NCI-H526 (cell line): Measurements from ENCODE around the gene BAD.
"Not testable (repeated sequence)": the region's sequence is repeated elsewhere in the genome, so short reads cannot be mapped to it uniquely, and the experiment has no call there.

Experiments
- DNase-seq, 2 experiments: peaks; one replicate each; lab custom pipeline; 2025; lab: John Stamatoyannopoulos, UW

BAD gene

GRCh38 chr11:64314805-64315561, 30.5 kb upstream of the BAD start:
- no peak for DNase-seq

- no peak for DNase-seq
Measured at GRCh38 chr11:64314146-64314804, 29.8 kb upstream of the BAD start.

GRCh38 chr11:64313491-64314145, 29.2 kb upstream of the BAD start:
- DNase-seq = no peak

GRCh38 chr11:64312947-64313346, 28.5 kb upstream of the BAD start:
- no peak for DNase-seq

DNA sequence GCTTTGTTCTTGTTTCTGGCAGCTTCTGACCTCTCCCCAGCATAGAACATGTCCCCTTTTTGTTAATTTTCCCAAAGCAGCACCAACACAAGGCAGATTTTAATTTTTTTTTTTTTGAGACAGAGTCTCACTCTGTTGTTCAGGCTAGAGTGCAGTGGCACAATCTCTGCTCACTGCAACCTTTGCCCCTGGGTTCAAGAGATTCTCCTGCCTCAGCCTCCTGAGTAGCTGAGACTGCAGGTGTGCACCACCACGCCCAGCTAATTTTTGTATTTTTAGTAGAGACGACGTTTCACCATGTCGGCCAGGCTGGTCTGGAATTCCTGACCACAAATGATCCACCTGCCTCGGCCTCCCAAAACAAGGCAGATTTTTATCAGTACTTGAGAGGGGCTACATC, 23.3 kb upstream of the BAD start:
- not testable (repeated sequence) for DNase-seq

DNA sequence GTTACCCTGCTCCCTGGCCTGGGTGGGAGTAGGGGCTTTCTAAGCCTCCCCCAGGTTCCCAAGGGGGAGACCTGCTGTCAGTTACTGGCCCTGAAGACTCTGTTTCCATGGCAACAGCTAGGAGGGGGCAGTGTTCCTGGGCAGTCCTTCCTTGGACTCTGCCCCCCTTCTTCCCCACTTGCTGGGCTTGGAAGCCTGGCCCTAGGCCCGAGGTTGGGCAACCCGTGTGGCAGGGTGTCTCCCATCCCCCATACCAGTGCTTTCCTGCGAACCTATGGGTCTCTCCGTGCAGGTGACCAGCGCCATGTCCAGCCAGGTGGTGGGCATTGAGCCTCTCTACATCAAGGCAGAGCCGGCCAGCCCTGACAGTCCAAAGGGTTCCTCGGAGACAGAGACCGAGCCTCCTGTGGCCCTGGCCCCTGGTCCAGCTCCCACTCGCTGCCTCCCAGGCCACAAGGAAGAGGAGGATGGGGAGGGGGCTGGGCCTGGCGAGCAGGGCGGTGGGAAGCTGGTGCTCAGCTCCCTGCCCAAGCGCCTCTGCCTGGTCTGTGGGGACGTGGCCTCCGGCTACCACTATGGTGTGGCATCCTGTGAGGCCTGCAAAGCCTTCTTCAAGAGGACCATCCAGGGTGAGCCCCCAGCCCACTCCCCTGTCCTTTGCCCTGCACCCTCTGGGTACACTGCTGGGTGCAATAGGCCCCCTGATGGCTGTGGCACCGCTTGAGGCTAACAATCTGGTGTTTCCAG, 22.6 kb upstream of the BAD start:
- DNase-seq = peak in 1 of 2 experiments; percentile 30

- no peak for DNase-seq
Measured at GRCh38 chr11:64306563-64306875, 22.1 kb upstream of the BAD start.

DNA sequence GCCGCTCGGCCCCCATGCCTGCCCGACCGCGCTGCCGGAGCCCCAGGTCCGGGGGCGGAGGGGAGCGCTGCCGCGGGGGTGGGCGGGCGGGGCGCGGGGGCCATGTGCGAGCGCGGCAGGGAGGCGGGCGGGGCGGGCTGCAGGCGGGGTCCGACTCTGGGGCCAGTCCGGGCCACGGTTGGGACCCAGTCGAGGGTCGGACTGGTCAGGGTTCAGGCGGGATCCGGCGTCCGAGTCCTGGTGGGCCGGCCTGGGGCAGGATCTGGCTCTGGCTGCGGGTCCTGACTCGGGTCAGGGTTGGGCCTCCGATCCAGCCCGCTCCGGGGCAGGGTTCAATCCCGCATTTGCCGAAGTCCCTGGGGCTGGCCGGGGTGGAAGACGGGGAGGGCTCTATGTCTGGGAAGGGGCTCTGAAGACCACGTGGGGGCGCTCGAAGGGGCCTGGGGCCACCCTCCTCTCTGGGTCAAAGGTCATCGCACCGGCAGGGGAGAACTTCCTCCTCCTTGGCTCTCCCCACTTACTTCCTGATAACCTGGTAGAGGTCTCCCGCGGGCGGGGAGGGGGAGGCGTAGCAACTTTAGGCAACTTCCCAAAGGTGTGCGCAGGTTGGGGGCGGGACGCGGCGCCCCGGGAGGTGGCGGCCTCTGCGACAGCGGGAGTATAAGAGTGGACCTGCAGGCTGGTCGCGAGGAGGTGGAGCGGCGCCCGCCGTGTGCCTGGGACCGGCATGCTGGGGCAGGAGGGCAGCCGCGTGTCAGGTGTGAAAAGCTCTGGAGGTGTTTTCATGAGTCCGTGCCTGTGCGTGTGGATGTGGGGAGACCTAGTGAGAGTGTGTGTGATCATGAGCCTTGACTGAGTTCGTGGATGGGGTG, 21.5 kb upstream of the BAD start:
- DNase-seq = peak; percentile 74 to 76

GRCh38 chr11:64305075-64305690, 20.7 kb upstream of the BAD start, which contains the start of gene ESRRA:
ESRRA (plus strand) TSS chr11:64305524; CDS start chr11:64307180, 1,656 bp downstream.
- DNase-seq = peak; percentile 98 to 100

DNA sequence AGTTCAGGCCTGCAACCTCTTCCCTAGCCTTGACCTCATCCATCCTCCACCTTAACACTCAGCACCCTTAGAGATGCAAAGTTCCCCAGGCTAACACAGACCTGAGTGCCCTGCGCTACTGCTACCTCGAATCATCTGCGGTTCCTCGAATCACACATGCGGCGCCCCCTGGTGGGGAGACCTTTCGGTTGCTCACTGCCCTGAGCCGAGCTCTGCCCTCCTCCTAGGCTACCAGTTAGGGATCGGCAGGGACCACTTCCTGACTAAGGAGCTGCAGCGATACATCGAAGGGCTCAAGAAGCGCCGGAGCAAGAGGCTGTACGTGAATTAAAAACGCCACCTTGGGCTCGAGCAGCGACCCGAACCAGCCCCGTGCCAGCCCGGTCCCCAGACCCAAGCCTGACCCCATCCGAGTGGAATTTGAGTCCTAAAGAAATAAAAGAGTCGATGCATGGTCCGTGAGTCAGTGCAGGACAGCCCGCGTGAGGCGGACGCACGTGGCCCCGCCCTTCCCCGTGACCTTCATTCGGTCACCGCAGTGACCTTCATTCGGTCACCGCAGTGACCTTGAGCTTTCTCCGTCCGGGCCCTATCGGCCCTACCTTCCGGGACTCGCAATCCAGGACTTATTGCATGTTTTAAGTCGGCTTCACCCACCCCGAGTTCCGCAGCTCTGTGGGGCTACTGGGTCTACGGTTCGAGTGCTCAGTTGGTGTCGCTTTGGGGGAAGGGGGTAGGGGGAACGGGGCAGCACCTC, 20.0 kb upstream of the BAD start:
- DNase-seq = peak; percentile 90 to 98

- DNase-seq = no peak
Measured at GRCh38 chr11:64304032-64304315, 19.5 kb upstream of the BAD start.

DNA sequence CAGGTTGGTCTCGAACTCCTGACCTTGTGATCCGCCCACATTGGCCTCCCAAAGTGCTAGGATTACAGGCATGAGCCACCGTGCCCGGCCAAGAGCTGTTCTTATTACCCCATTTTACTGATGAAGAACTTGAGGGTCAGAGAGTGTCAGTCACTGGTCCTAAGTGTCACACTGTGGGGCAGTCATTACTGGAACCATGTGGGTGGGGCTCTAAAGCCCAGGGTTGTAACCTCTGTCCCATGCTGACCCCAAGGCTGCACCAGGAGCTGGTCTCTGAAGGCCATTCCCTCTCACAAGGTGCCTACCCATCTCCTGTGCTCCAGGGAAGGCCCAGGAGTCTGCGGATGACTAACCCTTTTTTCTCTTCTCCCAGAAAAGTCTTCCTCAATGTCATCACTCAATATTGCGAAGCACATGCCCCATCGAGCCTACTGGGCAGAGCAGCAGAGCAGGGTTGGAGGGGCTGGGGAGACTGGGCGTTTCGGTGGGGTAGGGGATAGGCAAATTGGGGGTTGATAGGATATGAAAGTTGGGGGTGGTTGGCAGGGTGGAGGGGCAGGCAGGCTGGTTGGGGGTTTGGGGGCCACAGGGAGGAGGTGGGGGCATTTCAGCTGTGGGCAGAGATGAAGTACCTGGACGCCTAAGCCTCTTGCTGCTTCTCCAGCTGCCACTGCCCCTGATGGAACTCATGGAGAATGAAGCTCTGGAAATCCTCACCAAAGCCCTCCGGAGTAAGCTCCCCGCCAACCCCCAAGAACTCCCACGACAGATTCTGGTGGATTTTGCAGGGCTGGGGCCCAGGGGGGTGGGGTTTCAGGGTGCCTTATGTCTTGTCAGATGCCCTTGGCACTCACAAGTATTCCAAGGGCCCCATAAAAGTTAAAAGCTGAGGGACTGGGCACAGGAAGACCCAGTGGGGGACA, 18.9 kb upstream of the BAD start:
- DNase-seq = no peak

DNA sequence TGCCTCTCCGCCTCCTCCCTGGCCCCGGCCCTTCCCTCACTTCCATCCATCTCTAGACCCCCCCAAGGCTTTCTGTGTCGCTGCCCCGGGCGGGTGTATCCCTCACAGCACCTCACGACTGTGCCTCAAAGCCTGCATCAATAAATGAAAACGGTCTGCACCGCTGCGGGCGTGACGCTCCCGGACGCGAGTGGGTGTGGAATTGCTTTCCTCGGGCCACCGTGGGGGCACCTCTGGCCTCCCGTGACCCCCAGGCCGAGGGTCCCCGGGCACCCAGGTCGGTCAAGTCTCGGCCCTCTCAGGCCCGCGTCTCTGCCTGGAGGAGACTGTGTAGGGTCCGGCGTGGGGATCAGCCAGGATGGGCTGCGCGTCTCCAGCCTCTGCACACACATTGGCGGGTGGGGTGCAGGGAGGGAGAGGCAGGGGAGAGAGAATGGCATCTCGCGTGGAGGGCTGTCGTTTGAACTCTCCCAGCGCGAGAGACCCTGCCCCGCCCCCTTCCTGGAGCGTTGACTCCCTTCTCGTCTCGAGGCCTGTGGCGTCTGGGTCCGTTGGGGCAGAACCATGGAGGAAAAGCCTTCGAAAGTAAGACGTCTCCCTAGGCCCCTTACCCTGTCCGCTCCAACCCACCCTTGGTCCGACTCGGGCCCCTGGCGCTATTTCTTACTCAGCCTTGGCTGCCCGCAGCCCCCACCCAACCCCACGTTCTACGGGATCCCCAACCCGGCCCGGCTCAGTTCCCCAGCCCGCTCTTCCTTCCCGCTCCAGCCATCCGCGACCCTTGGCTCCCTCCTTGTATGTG, 15.6 kb upstream of the BAD start, which contains the start of gene CATSPERZ:
Gene CATSPERZ (plus strand): TSS at position 512 of the 802 bp plus-strand sequence. CDS start 53 bp downstream, at position 565.
- peak in 1 of 2 experiments; percentile 59 for DNase-seq

GRCh38 chr11:64298966-64299846, 14.7 kb upstream of the BAD start:
- DNase-seq = peak in 1 of 2 experiments; percentile 45

DNA sequence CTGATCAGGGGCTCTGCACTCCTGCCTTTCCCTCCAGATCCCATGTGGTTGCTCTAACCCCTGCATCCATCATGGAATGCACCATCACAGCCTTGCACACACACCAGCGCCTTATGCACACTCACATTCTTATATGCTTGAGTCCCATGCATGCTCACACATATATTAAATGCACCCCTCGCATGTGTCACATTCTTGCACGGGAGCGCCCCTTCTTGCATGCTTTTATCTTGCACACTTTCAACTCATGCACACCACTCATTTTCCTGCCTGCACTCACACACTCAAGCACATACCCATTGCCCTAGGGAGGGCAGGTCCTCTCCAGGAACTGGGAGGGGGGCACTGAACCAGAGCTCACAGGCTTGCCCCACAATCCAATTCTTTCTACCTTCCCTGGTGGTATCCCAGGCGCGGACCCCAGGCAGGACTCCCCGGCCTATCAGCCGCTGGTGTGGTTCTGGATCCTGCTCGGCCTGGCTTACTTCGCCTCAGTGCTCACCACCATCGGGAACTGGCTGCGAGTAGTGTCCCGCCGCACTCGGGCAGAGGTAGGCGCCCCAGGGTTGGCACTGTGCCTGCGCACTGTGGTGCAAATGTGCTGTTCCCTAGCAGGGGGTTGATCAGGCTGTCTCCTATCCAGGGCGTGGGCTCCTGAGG, 13.4 kb upstream of the BAD start:
- DNase-seq = no peak

- DNase-seq = no peak
Measured at GRCh38 chr11:64296830-64297698, 12.6 kb upstream of the BAD start.
